ENCODE measurements around the gene KCNIP4.

KCNIP4 gene

GRCh38 chr4:20832826-20833225 lies 1115.7 kb downstream of the KCNIP4 start:
- no peaks in the 10 kb centered on the region for H3K79me2 ChIP-seq (ENCODE audit: insufficient read depth, low read depth)
- no peaks in the 10 kb centered on the region for H3K36me3 ChIP-seq (ENCODE audit: insufficient read depth)
- H4K20me1 ChIP-seq (ENCODE audit: insufficient read depth), result no peaks in the 10 kb centered on the region
- no peaks in the 10 kb centered on the region for H3K4me1 ChIP-seq (ENCODE audit: low read depth, poor library complexity, severe bottlenecking)
- H3K4me2 ChIP-seq, result no peak overlapping the region
- no peak overlapping the region for H3K27ac ChIP-seq
- H3K4me3 ChIP-seq (IDR thresholded peaks at IDR 0.05; ENCODE audit: insufficient read depth, low read depth, low read length), result no peak overlapping the region
- no peak overlapping the region for H2AFZ ChIP-seq (ENCODE audit: low read depth)
- no peak for TF ChIP-seq CTCF (conservative IDR thresholded peaks at IDR 0.05; ENCODE audit: low read depth, low read length)
- H3K27me3 ChIP-seq (ENCODE audit: insufficient read depth, low read depth), result no peaks in the 10 kb centered on the region
- H3K9ac ChIP-seq, result no peak overlapping the region

- Histone ChIP-seq H4K20me1 (ENCODE audit: insufficient read depth) (no peaks in the 10 kb centered on the region), H3K27me3 (ENCODE audit: insufficient read depth, low read depth) (no peaks in the 10 kb centered on the region), H3K36me3 (ENCODE audit: insufficient read depth) (no peaks in the 10 kb centered on the region), H3K4me2 (no peak overlapping the region), H3K79me2 (ENCODE audit: insufficient read depth, low read depth) (no peaks in the 10 kb centered on the region), H3K27ac (no peak overlapping the region), H3K9ac (no peak overlapping the region), H3K4me1 (ENCODE audit: low read depth, poor library complexity, severe bottlenecking) (no peaks in the 10 kb centered on the region), H3K4me3 (IDR thresholded peaks at IDR 0.05; ENCODE audit: insufficient read depth, low read depth, low read length) (no peak overlapping the region), H2AFZ (ENCODE audit: low read depth) (no peak overlapping the region)
- no peak for TF ChIP-seq CTCF (conservative IDR thresholded peaks at IDR 0.05; ENCODE audit: low read depth, low read length)
Observed at GRCh38 chr4:20831746-20832145, 1116.8 kb downstream of the KCNIP4 start.

GRCh38 chr4:20829617-20830357 lies 1118.8 kb downstream of the KCNIP4 start:
- Histone ChIP-seq H3K4me2 (no peak overlapping the region), H3K4me1 (ENCODE audit: low read depth, poor library complexity, severe bottlenecking) (no peaks in the 10 kb centered on the region), H3K36me3 (ENCODE audit: insufficient read depth) (no peaks in the 10 kb centered on the region), H3K27me3 (ENCODE audit: insufficient read depth, low read depth) (no peaks in the 10 kb centered on the region), H2AFZ (ENCODE audit: low read depth) (no peak overlapping the region), H3K79me2 (ENCODE audit: insufficient read depth, low read depth) (no peaks in the 10 kb centered on the region), H4K20me1 (ENCODE audit: insufficient read depth) (no peaks in the 10 kb centered on the region), H3K9ac (no peak overlapping the region), H3K27ac (no peak overlapping the region), H3K4me3 (IDR thresholded peaks at IDR 0.05; ENCODE audit: insufficient read depth, low read depth, low read length) (no peak overlapping the region)
- TF ChIP-seq CTCF (conservative IDR thresholded peaks at IDR 0.05; ENCODE audit: low read depth, low read length), result no peak

- Histone ChIP-seq H3K79me2 (ENCODE audit: insufficient read depth, low read depth) (no peaks in the 10 kb centered on the region), H4K20me1 (ENCODE audit: insufficient read depth) (no peaks in the 10 kb centered on the region), H2AFZ (ENCODE audit: low read depth) (no peak overlapping the region), H3K27ac (no peak overlapping the region), H3K36me3 (ENCODE audit: insufficient read depth) (no peaks in the 10 kb centered on the region), H3K27me3 (ENCODE audit: insufficient read depth, low read depth) (no peaks in the 10 kb centered on the region), H3K4me2 (no peak overlapping the region), H3K4me3 (IDR thresholded peaks at IDR 0.05; ENCODE audit: insufficient read depth, low read depth, low read length) (no peak overlapping the region), H3K4me1 (ENCODE audit: low read depth, poor library complexity, severe bottlenecking) (no peaks in the 10 kb centered on the region), H3K9ac (no peak overlapping the region)
- no peak for TF ChIP-seq CTCF (conservative IDR thresholded peaks at IDR 0.05; ENCODE audit: low read depth, low read length)
Observed at GRCh38 chr4:20825505-20825904, 1123.1 kb downstream of the KCNIP4 start.

Measured in KMS-11 (cell line).